GM19324 (cell line): Measurements from ENCODE around the gene OR10A5.
"Not testable (repeated sequence)": the region's sequence is repeated elsewhere in the genome, so short reads cannot be mapped to it uniquely, and the experiment has no call there.

Experiments
- ATAC-seq: cut with Tn5 transposase; IDR thresholded peaks from one replicate; pipeline ENCODE4 v1.9.1; 2021; ENCODE audit warnings: mild to moderate bottlenecking, moderate library complexity; ENCODE audit not compliant: unreplicated experiment, low FRiP score

Gene OR10A5, protein sequence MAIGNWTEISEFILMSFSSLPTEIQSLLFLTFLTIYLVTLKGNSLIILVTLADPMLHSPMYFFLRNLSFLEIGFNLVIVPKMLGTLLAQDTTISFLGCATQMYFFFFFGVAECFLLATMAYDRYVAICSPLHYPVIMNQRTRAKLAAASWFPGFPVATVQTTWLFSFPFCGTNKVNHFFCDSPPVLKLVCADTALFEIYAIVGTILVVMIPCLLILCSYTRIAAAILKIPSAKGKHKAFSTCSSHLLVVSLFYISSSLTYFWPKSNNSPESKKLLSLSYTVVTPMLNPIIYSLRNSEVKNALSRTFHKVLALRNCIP

GRCh38 chr11:6845383-6845782, at the start of gene OR10A5:
OR10A5 (plus strand) TSS chr11:6845683; CDS start chr11:6845683, 0 bp downstream.
- ATAC-seq, result no peak

DNA sequence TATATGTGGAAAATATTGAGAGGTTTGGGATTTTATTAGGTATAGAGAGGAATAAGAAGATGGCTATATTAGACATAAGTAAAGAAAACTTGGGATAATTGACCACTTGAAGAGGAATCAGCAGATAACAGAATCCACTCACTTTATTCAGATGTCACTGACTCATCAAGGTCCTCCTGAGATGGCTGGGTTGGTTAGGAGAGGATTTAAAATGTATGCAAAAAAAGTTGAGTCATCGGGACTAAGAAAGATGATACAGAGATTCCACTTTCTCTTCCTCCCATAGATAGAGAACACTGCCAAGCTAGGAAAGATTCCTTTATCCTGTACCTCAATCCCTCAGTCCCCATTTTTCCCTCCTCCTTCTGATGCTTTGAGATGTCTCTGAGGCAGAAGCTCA, 46.1 kb upstream of the OR10A5 start, which contains the start of gene OR6A2:
Gene OR6A2 (minus strand): TSS at position 288 of the 400 bp plus-strand sequence. CDS start 3,981 bp downstream, outside the sequence.
- no peak for ATAC-seq

- not testable (repeated sequence) for ATAC-seq
Observed at GRCh38 chr11:6801075-6801474, 44.4 kb upstream of the OR10A5 start.

GRCh38 chr11:6812390-6813005, 33.0 kb upstream of the OR10A5 start:
- peak; percentile 85 for ATAC-seq

- no peak for ATAC-seq
Observed at GRCh38 chr11:6813656-6814055, 31.8 kb upstream of the OR10A5 start.

DNA sequence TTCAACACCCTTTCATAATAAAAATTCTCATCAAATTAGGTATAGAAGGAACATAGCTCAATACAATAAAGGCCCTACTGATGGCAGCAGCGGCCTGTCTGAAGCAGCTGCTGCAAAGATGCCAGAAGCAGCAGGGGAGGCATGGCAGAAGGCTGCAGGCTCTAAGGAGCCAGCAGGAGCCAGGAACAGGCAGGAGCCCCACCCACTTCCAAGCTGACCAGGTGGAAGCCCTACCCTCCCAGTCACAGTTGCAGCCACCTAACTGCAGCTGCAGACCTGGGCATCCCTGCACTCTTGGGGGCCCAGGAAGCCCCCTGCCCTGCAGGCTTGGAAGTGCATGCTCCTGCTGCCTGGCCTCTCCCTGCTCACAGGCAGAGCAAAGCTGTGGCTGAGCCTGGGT, 27.8 kb upstream of the OR10A5 start:
- ATAC-seq, result no peak

GRCh38 chr11:6818967-6819366, 26.5 kb upstream of the OR10A5 start:
- ATAC-seq, result no peak

DNA sequence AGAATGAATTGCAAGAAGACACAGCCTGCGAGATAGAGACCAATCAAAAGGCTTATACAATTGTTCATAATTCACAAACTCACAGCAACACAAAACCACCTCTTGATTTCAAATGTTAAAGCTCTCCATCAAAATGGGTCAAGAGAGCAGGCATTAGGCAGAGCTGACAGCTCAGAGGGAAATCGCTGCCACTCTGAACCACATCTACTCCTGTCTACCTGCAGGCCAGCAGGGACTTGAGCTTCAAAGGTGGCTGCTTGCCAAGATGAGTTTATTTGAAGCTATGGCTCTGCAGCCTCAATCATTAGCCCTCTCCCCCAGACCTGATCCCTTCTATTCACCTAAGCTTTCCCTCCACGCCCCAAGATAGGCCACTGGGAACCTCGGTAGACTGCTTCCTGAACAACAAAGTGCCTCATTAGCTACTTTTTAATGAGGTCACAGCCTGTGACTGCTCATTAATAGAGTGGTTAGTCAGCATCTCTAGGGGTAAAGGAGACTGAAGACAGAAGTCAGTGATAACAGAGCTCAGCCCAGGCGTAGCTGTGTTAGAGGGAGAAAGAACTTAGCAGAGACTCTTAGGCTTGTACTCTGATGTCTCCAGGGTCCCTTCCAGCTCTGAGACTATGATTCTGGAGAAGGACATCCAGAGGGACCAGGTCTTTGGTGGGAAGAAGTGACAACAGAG, 21.2 kb upstream of the OR10A5 start:
- ATAC-seq, result no peak

DNA sequence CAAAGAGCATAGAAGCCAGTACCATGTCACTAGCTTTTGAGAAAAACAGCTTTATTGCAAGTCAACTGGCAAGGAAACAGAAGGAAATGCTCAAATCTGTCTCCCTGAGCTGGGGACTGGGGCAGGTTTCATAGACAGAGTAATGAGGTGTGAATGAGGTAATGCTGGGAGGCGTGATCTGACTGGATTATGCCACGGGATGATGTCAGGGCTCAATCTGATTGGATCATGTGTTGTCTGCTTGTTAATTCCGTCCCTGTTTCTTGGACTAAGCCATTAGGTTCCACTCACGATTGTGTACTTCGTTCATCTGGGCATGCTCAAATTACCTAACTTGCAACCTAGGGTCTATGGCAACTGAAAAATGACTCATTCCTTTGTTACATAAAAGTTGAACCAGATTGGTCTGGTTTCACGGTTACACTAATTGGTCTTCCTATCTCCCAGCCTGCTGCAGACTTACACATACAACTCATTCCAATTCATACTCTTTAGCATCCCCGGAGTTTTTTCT, 20.2 kb upstream of the OR10A5 start:
- no peak for ATAC-seq

DNA sequence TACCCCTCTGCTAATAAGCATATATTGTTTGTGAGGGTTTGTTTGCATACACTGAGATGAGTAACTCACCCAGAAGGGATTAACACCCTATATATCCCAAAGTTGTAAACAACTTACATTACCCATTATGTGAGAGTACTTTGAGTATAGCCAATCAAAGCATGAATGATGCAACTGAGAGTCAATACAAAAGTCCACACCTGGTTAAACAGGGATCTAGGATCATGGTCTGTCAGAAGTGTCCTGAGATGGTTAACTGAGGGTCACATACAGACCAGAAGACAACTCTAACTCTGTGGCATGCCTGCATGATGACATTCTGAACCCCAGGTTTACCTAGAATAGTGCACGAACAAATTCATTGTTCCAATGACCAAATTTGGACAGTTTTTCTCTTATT, 17.4 kb upstream of the OR10A5 start:
- no peak for ATAC-seq

DNA sequence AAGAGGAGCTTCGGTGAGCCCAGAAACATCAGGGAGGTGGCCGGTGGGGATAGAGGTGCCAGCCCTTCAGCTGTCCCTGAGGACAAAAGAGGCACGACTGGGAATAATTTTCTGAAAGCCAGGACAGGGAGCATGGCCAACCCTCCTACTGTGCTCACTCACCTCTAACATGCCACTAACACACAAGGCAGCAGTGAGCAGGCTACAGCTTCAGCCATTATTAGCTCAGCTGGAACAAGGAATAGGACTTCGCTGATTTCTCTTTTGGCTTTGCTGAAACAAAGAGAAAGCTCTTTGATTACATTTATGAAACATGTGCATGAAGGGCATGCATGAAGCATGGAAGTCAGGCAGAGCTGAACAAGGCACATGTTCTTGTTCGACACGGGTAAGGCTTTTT, 12.1 kb upstream of the OR10A5 start:
- ATAC-seq, result no peak

DNA sequence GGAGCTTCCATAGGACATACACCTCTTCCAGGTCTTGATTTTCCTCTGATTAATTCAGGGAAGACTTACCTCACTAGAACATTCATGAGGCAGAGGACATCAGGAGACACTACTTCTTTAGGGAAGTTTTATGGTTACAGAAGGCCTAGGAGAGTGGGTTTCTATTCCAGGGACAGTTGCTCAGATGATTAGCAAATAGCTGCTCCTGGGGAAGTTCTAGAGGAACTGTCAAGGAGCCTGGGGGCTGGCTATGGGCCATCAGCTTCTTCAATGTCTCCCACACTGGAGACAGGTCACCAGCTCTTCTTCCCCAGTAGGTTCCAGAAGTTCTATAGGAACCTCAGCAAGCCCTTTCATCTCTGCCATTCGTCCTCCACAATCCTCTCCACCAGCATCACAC, 11.5 kb upstream of the OR10A5 start:
- no peak for ATAC-seq

GRCh38 chr11:6841694-6842093, 3.8 kb upstream of the OR10A5 start:
- ATAC-seq, result no peak

DNA sequence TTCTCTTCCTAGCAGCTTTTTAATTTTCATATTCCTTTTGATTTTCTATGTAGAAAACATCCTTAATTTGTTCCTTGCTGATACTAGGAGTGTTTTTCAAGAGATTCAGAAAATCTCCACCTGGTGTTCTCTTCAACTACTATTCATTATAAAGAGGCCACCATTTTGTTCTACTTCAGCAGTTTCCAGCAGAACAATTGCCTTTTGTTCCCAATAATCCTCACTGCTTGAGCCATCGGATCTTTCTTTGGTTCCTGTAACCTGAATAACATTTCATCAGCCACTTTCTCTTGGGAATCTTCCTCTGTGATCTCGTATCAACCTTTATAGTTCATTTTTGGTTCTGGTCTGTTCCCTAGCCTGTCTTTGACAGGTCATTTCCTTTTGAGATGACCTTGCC, 1.8 kb upstream of the OR10A5 start:
- no peak for ATAC-seq

GRCh38 chr11:6844356-6844755, 1.1 kb upstream of the OR10A5 start:
- no peak for ATAC-seq

DNA sequence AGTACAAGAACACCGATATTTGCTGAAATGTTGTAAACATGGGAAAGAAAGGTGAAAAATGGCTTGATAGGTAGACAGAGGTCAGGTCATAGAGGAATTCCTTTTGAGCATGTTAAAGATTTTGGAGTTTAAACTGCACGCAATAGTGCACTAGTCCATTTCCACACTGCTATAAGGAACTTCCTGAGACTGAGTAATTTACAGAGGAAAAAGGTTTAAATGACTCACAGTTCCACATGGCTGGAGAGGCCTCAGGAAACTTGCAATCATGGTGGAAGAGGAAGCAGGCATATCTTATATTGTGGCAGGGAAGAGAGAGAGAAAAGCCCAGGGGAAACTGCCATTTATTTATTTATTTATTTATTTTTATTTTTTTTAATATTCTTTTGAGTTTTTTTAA, 5.0 kb downstream of the OR10A5 start:
- ATAC-seq, result no peak

DNA sequence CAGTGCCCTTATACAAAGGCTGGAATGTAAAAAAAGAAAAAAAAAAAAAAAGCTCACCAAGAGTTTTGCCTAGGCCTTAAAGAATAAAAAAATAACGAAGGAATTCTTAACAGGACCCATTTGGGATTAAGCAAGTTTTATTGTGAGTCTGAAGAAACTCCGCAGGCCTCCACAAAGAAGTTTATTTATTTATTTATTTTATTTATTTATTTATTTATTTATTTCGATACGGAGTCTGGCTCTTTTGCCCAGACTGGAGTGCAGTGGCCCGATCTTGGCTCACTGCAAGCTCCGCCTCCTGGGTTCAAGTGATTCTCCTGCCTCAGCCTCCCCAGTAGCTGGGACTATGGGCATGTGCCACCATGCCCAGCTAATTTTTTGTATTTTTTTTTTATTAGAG, 9.3 kb downstream of the OR10A5 start:
- not testable (repeated sequence) for ATAC-seq

DNA sequence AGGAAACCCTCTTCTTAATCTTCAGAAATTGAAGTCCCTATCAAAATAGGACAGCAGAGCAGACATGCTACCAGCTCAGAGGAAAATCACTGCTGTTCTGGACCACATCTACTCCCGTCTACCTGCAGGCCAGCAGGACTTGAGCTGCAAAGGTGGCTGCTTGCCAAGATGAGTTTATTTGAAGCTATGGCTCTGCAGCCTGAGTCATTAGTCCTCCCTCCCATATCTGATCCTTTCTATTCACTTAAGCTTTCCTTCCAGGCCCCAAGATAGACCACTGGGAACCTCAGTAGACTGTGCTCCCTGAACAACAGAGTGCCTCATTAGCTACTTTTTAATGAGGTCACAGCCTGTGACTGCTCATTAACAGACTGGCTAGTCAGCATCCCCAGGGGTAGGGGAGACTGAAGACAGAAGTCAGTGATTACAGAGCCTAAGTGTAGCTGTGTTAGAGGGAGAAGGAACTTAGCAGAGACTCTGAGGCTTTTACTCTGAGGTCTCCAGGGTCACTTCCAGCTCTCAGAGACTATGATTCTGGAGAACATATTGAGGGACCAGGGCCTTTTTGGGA, 10.6 kb downstream of the OR10A5 start:
- no peak for ATAC-seq

DNA sequence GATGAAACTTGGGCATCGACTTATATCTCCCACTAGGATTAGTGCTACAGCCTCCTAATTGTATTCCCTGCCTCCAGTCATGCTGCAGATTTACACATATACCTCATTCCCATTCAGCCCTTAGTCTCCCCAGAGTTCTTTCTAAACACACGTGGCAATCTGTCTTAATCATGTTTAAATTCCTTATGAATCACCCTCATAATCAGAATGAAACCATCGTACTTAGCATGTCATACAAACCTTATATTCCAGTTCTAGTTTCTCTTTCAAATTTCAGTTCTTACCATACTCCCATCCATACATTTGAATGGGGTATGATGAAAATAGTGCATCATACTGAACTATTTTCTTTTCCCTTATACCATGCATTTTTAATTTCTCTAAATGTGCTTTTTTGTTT, 11.4 kb downstream of the OR10A5 start:
- no peak for ATAC-seq

DNA sequence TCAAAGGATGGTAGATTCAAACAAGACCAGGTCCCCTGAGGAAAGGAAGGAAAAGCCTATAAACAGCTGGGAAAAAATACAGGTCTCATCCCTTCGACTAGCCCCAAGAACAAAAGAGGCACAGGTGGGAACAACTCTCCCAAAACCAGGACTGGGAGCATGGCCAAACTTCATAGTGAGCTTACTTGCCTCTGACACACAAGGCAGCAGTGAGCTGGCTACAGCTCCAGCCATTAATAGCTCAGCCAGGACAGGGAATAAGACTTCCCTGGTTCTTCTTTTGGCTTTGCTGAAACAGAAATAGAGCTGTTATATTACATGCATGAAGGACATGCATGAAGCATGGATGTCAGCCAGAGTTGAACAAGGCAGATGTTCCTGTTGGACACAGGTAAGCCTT, 17.5 kb downstream of the OR10A5 start, which contains the start of gene OR10A2:
Gene OR10A2 (plus strand): TSS at position 97 of the 400 bp plus-strand sequence. CDS start 6,698 bp downstream, outside the sequence.
- ATAC-seq, result no peak

GRCh38 chr11:6864438-6864837, 19.0 kb downstream of the OR10A5 start:
- ATAC-seq, result no peak
